H9 (cell line): ENCODE data around the gene ATP5PO. TPM values are rescaled to one million over a fixed set of nuclear protein-coding genes. Genes with fewer than 3 reads are reported as not detected.
A peak's percentile ranks its signal among the peaks of the same experiment; 100 is the strongest.

ENCODE experiments used
- DNase-seq: peaks from one replicate; pipeline ENCODE4 v3.0.0-alpha.2; 2017
- H2AFZ ChIP-seq: one replicate; pipeline ENCODE4 v1.6.1; 2013; ENCODE audit warnings: mild to moderate bottlenecking, low read length, control low read depth, moderate library complexity
- H2AK5ac ChIP-seq: 2 replicates; pipeline ENCODE4 v1.6.1; 2013; ENCODE audit warnings: low read length, control low read depth, mixed read lengths; ENCODE audit not compliant: insufficient read length
- H2BK120ac ChIP-seq: one replicate; pipeline ENCODE4 v1.6.1; 2013; ENCODE audit warnings: low read depth, mild to moderate bottlenecking, low read length, control low read depth, inconsistent platforms; ENCODE audit not compliant: poor library complexity, severe bottlenecking
- H2BK12ac ChIP-seq: 2 replicates; pipeline ENCODE4 v1.6.1; 2013; ENCODE audit warnings: low read length, control low read depth, mixed read lengths, low read depth; ENCODE audit not compliant: insufficient read length
- H2BK15ac ChIP-seq: 2 replicates; pipeline ENCODE4 v1.6.1; 2013; ENCODE audit warnings: low read depth, low read length, control low read depth
- H2BK20ac ChIP-seq: one replicate; pipeline ENCODE4 v1.6.1; 2013; ENCODE audit warnings: low read depth, mild to moderate bottlenecking, low read length, control low read depth, inconsistent platforms; ENCODE audit not compliant: poor library complexity, severe bottlenecking
- H2BK5ac ChIP-seq: 2 replicates; pipeline ENCODE4 v1.6.1; 2013; ENCODE audit warnings: low read length, control low read depth, mixed read lengths; ENCODE audit not compliant: insufficient read length
- H3K14ac ChIP-seq: 2 replicates; pipeline ENCODE4 v1.6.1; 2013; ENCODE audit warnings: low read length, control low read depth; ENCODE audit not compliant: insufficient read depth
- H3K18ac ChIP-seq: 2 replicates; pipeline ENCODE4 v1.6.1; 2013; ENCODE audit warnings: low read depth, mild to moderate bottlenecking, mixed read lengths, low read length, control low read depth; ENCODE audit not compliant: insufficient read length
- H3K23ac ChIP-seq: 2 replicates; pipeline ENCODE4 v1.6.1; 2013; ENCODE audit warnings: low read length, control low read depth, mixed read lengths, low read depth; ENCODE audit not compliant: insufficient read length
- H3K23me2 ChIP-seq: 2 replicates; pipeline ENCODE4 v1.6.1; 2013; ENCODE audit warnings: low read depth, mild to moderate bottlenecking, mixed read lengths, low read length, control low read depth; ENCODE audit not compliant: insufficient read length, poor library complexity, severe bottlenecking
- H3K27ac ChIP-seq: 2 replicates; pipeline ENCODE4 v1.5.1; 2013; ENCODE audit warnings: low read length, control low read depth, mixed read lengths, low read depth; ENCODE audit not compliant: insufficient read length
- H3K27me3 ChIP-seq: 2 replicates; pipeline ENCODE4 v1.6.1; 2013; ENCODE audit warnings: low read length, control low read depth, inconsistent platforms; ENCODE audit not compliant: insufficient read depth
- H3K4ac ChIP-seq: 2 replicates; pipeline ENCODE4 v1.6.1; 2013; ENCODE audit warnings: low read depth, mild to moderate bottlenecking, control low read depth, inconsistent platforms, low read length, moderate library complexity
- H3K4me1 ChIP-seq: 2 replicates; pipeline ENCODE4 v1.6.1; 2013; ENCODE audit warnings: low read length, control low read depth, inconsistent platforms; ENCODE audit not compliant: insufficient read depth
- H3K4me2 ChIP-seq: 2 replicates; pipeline ENCODE4 v1.6.1; 2013; ENCODE audit warnings: low read length, control low read depth, mixed read lengths; ENCODE audit not compliant: insufficient read length, insufficient read depth
- H3K56ac ChIP-seq: 2 replicates; pipeline ENCODE4 v1.6.1; 2013; ENCODE audit warnings: low read depth, mild to moderate bottlenecking, mixed read lengths, low read length, control low read depth; ENCODE audit not compliant: insufficient read length
- H3K79me1 ChIP-seq: 2 replicates; pipeline ENCODE4 v1.6.1; 2013; ENCODE audit warnings: low read depth, mild to moderate bottlenecking, moderate library complexity, low read length, control low read depth, inconsistent platforms; ENCODE audit not compliant: insufficient read depth, poor library complexity, severe bottlenecking
- H3K79me2 ChIP-seq: 2 replicates; pipeline ENCODE4 v1.6.1; 2013; ENCODE audit warnings: low read length, control low read depth, inconsistent platforms; ENCODE audit not compliant: insufficient read depth
- H3K9ac ChIP-seq: 2 replicates; pipeline ENCODE4 v1.6.1; 2013; ENCODE audit warnings: low read length, control low read depth, mixed read lengths; ENCODE audit not compliant: insufficient read length; ENCODE audit errors: extremely low read depth
- H3K9me3 ChIP-seq: one replicate; pipeline ENCODE4 v1.6.1; 2013; ENCODE audit warnings: low read depth, low read length, inconsistent platforms; ENCODE audit not compliant: control insufficient read depth
- H3T11ph ChIP-seq: one replicate; pipeline ENCODE4 v1.6.1; 2013; ENCODE audit warnings: mild to moderate bottlenecking, low read length, control low read depth, inconsistent platforms
- H4K20me1 ChIP-seq: one replicate; pipeline ENCODE4 v1.6.1; 2013; ENCODE audit not compliant: control insufficient read depth, insufficient read length, insufficient read depth
- H4K5ac ChIP-seq: 2 replicates; pipeline ENCODE4 v1.6.1; 2013; ENCODE audit warnings: low read depth, mild to moderate bottlenecking, mixed read lengths, low read length, control low read depth; ENCODE audit not compliant: insufficient read length
- H4K8ac ChIP-seq: replicated peaks from 2 replicates; pipeline ENCODE4 v1.6.1; 2013; ENCODE audit warnings: low read length, control low read depth, mixed read lengths, low read depth; ENCODE audit not compliant: insufficient read length
- H4K91ac ChIP-seq: 2 replicates; pipeline ENCODE4 v1.6.1; 2013; ENCODE audit warnings: low read depth, mild to moderate bottlenecking, moderate library complexity, mixed read lengths, low read length, control low read depth; ENCODE audit not compliant: insufficient read length
- H3K27ac Mint-ChIP-seq, 3 experiments: 2 replicates in 2 of 3; 3 replicates in 1 of 3; pipeline ENCODE4 v1.8.0; 2020 to 2021; ENCODE audit warnings: mixed read lengths in 3 of 3, mild to moderate bottlenecking in 1 of 3, moderate library complexity in 1 of 3
- H3K27me3 Mint-ChIP-seq: 2 replicates; pipeline ENCODE4 v1.8.0; 2021; ENCODE audit warnings: low read depth, mild to moderate bottlenecking, moderate library complexity, mixed read lengths
- H3K36me3 Mint-ChIP-seq, 3 experiments: 2 replicates in 2 of 3; 3 replicates in 1 of 3; pipeline ENCODE4 v1.8.0; 2020 to 2021; ENCODE audit warnings: low read depth in 3 of 3, mixed read lengths in 3 of 3; ENCODE audit not compliant: insufficient read depth in 1 of 3
- H3K4me1 Mint-ChIP-seq, 2 experiments: 2 replicates each; pipeline ENCODE4 v1.8.0; 2020; ENCODE audit warnings: mixed read lengths in 2 of 2
- H3K4me3 Mint-ChIP-seq, 2 experiments: 2 replicates in 1 of 2; 3 replicates in 1 of 2; pipeline ENCODE4 v1.8.0; 2020 to 2021; ENCODE audit warnings: mild to moderate bottlenecking in 2 of 2, mixed read lengths in 2 of 2, moderate library complexity in 1 of 2
- H3K9me3 Mint-ChIP-seq, 2 experiments: 2 replicates in 1 of 2; 3 replicates in 1 of 2; pipeline ENCODE4 v1.8.0; 2020; ENCODE audit warnings: mild to moderate bottlenecking in 2 of 2, mixed read lengths in 2 of 2, moderate library complexity in 1 of 2
- CTCF ChIP-seq: fragments of 200-600 bp; sonication (generic); conservative IDR thresholded peaks from 3 replicates; pipeline ENCODE4 v1.8.0; 2021; ENCODE audit warnings: antibody characterized with exemption, mild to moderate bottlenecking
- total RNA-seq: library from RNA; stranded (reverse); gene quantifications from 2 replicates; pipeline ENCODE4 v1.2.1, GENCODE V29; 2021

Gene ATP5PO
- total RNA-seq, 1 experiment from 2014 or later: 275 TPM

DNA sequence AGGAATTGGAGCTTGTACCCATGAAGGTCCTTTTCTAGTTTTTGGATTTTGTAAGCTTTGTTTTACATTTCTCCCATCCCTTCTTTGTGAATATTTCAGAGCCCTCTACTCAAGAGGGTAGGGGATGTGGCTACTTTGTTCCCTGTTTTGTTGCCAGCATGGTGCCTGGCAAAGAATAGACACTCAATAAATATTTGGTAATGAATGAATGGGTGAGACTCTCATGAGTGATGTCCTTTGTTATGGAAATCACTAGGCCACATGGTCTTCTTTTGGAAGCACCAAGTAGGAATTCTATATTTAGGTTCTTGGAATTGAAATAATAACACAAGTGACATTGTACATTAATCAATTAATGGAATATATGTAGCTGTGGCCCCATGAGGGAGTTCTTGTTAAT, 26.8 kb upstream of the ATP5PO start:
- Histone ChIP-seq H3K4ac (no peak overlapping the region), H3K27ac (no peak overlapping the region), H2AK5ac (no peak overlapping the region), H3K4me2 (no peak overlapping the region), H3K23me2 (no peaks in the 10 kb centered on the region), H3K79me1 (no peaks in the 10 kb centered on the region), H3K79me2 (no peaks in the 10 kb centered on the region), H3K23ac (no peak overlapping the region), H4K20me1 (no peaks in the 10 kb centered on the region), H3K27me3 (no peaks in the 10 kb centered on the region), H3K18ac (no peak overlapping the region), H2BK12ac (no peak overlapping the region), H2BK15ac (no peak overlapping the region), H2AFZ (no peak overlapping the region), H2BK120ac (no peak overlapping the region), H4K91ac (no peak overlapping the region), H3K14ac (no peak overlapping the region), H3K56ac (no peak overlapping the region), H3K9me3 (no peaks in the 10 kb centered on the region), H2BK5ac (no peak overlapping the region), H3K9ac (no peak overlapping the region), H4K8ac (no peak overlapping the region), H3T11ph (no peak overlapping the region), H4K5ac (no peak overlapping the region), H3K4me1 (peaks cover 4% of the 10 kb centered on the region; the same call in 1 of the 2 replicates), H2BK20ac (no peak overlapping the region)
- Mint-ChIP-seq H3K9me3 (peaks cover 4 to 11% of the 10 kb centered on the region in 2 experiments; a peak in 4 of 5 replicates), H3K27me3 (peaks cover 2% of the 10 kb centered on the region), H3K27ac (0 out of 7 replicates have a peak overlapping the region, but pooled peaks of 1 of the 3 experiments have one; percentile 32), H3K4me3 (no peak overlapping the region), H3K36me3 (peaks cover 4 to 27% (median 16%) of the 10 kb centered on the region in 3 experiments; a peak in 6 of 7 replicates), H3K4me1 (peaks cover 19 to 25% of the 10 kb centered on the region in 2 experiments)
- no peak for DNase-seq
- no peak for TF ChIP-seq CTCF
